GM18951 (cell line): Measurements from ENCODE around the gene CEP70.
"Not testable (repeated sequence)": the region's sequence is repeated elsewhere in the genome, so short reads cannot be mapped to it uniquely, and the experiment has no call there.

Source experiments
- POLR2A ChIP-seq: IDR thresholded peaks from 4 replicates; pipeline ENCODE4 v1.6.1; 2011; ENCODE audit warnings: mild to moderate bottlenecking; ENCODE audit not compliant: insufficient read length, insufficient read depth; ENCODE audit errors: extremely low read depth
- in situ Hi-C: fragments of 300-500 bp; cut with MboI; formaldehyde crosslinking; loops from one replicate; pipeline ENCODE4 v1.12.0; 2022; ENCODE audit warnings: low sequenced_read_pairs, mixed read lengths, inconsistent platforms; ENCODE audit not compliant: unreplicated experiment

CEP70 gene

DNA sequence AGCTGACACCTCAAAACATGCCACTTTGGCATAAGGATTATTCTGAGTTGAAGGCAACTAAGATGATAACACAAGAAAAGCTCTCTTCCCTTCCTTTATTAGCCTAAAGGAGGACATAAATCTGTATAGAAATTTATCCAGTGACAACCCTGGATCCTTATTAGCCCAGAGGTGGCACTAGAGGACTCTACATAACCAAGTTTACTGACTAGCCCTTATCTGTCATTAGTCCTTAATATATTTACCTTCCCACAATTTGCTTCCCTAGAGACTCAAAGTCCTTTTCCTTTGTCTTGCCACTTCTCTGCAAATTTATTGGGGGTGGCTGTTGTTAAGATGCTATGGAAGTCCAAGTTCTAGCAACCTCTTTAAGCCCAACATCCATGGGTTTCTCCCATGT, 26.7 kb downstream of the CEP70 start:
- TF ChIP-seq POLR2A, result no peak
- in situ Hi-C loops, result no loop called here

DNA sequence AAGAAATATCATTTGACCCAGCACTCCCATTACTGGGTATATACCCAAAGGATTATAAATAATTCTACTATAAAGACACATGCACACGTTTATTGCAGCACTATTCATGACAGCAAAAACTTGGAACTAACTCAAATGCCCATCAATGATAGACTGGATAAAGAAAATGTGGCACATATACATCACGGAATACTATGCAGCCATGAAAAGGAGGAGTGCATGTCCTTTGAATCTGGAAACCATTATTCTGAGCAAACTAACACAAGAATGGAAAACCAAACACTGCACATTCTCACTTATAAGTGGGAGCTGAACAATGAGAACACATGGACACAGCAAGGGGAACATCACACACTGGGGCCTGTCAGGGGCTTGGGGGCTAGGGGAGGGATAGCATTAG, 27.8 kb downstream of the CEP70 start:
- in situ Hi-C loops, result not testable (repeated sequence)

DNA sequence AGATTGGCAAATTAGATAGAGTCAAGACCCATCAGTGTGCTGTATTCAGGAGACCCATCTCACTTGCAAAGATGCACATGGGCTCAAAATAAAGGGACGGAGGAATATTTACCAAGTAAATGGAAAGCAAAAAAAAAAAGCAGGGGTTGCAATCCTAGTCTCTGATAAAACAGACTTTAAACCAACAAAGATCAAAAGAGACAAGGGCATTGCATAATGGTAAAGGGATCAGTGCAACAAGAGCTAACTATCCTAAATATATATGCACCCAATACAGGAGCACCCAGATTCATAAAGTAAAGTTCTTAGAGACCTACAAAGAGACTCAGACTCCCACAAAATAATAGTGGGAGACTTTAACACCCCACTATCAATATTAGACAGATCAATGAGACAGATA, 31.2 kb downstream of the CEP70 start:
- in situ Hi-C loops, result not testable (repeated sequence)

DNA sequence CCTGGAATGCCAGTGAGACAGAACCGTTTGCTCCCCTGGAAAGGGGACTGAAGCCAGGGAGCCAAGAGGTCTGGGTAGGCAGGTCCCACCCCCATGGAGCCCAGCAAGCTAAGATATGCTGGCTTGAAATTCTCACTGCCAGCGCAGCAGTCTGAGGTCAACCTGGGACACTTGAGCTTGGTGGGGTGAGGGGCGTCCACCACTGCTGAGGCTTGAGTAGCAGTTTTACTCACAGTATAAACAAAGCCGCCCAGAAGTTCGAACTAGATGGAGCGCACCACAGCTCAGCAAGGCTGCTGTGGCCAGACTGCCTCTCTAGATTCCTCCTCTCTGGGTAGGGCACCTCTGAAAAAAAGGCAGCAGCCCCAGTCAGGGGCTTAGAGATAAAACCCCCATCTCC, 33.6 kb downstream of the CEP70 start:
- in situ Hi-C loops, result no loop called here
- TF ChIP-seq POLR2A, result no peak

DNA sequence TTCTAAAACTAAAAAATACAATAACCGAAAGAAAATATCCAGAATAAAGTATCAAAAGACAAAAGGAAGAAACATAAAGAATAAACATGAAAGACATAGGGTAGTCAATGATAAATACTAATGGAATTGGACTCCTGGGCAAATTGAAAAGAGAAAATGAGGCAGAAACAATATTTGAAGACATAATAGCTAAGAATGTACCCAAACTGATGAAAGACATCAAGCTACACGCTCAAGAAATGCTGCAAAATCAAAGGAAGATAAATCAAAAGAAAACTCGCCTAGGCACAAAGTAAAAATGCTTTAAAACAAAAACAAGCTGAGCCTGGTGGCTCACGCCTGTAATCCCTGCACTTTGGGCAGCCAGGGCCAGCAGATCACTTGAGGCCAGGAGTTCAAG, 34.9 kb downstream of the CEP70 start:
- in situ Hi-C loops, result no loop called here
- TF ChIP-seq POLR2A, result no peak

DNA sequence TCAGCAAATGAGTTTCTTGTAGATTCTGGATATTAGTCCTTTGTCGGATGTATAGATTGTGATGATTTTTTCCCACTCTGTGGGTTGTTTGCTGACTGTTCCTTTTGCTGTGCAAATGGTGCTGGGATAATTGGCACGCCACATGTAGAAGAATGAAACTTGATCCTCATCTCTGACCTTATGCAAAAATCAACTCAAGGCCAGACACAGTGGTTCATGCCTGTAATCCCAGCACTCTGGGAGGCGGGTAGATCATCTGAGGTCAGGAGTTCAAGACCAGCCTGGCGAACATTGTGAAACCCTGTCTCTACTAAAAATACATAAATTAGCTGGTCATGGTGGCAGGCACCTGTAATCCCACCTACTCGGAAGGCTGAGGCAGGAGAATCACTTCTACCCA, 39.3 kb downstream of the CEP70 start:
- in situ Hi-C loops, result not testable (repeated sequence)

DNA sequence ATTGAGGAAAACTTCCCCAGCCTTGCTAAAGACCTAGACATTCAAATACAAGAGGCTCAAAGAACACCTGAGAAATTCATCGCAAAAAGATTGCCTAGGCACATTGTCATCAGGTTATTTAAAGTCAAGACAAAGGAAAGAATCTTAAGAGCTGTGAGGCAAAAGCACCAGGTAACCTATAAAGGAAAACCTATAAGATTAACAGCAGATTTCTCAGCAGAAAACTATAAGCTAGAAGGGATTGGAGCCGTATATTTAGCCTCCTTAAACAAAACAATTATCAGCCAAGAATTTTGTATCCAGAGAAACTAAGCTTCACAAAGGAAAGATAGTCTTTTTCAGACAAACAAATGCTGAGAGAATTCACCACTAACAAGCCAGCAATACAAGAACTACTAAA, 43.1 kb downstream of the CEP70 start:
- in situ Hi-C loops, result not testable (repeated sequence)

DNA sequence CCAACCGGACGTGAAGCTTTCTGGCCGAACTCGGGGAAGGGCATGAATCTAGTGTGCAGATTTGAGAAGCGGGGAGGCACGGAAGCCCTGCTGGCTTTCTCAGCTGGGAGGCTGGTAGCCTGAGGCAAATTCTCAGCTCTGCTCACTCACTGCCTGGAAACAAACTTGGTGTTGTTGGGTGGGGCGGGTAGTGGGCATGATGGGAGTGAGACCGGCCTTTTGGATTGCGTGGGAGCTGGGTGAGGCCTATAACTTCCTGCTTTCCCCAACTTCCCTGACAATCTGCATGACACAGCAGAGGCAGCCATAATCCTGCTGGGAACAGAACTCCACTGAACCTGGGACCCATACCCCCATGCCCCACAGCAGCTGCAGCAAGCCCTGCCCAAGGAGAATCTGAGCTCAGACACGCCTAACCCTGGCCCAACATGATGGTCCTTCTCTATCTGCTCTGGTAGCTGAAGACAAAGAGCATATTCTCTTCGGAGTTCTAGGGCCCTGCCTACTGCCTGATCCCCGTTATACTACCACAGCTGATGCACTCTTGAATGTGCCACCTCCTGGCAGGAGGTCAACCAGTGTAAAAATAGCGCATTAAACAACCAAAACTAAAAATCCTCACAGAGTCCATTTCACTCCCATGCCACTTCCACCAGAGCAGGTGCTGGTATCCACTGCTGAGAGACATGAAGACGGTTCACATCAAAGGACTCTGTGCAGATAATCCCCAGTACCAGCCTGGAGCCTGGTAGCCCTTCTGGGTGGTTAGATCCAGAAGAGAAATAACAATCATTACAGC, 44.7 kb downstream of the CEP70 start:
- in situ Hi-C loops, result no loop called here
- TF ChIP-seq POLR2A, result no peak

DNA sequence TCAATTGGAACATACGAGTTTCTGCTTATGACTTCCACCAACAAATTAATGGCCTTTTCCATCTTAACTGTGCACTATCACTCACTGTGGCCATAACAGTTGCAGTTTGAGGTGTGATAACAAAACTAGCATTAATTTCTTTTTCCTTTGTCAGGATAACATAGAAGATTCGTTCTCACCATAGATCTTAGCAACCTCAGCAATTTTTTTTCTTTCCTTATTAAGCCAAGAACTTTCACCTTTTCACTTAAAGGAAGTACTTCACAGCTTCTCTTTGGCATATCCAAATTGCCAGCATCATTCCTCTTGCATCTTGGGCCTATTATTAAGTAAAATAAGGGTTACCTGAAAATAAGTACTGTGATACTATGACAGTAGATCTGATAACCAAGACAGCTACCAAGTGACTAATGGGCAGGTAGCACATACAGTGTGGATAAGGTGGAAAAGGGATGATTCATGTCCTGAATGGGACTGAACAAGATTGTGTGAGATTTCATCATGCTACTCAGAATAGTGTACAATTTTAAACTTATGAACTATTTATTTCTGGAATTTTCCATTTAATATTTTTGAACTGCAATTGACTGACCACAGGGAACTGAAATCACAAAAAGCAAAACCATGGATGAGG, 46.6 kb downstream of the CEP70 start:
- in situ Hi-C loops, result no loop called here
- TF ChIP-seq POLR2A, result no peak

DNA sequence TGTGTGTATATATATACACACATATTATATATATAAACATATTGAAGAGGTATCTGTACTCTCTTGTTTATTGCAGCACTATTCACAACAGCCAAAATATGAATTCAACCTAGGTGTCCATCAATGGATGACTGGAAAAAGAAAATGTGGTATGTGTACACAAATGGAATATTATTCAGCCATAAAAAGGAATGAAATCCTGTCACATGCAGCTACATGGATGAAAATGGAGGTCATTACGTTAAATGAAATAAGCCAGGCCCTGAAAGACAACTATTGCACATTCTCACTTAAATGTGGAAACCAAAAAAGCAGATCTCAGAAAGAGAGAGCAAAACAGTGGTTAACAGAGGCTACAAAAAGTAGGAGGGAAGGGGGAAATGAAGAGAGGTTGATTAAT, 49.5 kb downstream of the CEP70 start:
- no peak for TF ChIP-seq POLR2A
- in situ Hi-C loops, result no loop called here

DNA sequence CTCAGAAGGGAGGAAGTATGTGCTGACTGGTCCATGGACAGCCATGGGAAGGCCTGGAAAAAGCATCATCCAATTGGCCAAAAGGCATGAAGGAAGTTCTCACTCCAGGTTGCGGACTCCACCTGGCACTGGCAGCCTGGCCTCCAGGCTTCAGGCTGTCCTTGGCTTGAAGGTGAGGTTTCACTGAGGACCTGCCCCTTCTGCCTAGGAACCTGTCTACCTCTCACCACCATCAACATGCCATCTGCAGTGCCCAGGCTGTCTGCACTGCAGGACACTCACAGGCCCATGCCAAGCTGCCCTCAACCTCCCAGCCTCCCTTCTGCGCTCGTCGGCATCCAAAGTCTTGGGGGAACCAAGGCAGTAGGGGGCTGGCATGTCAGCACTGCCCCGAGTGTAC, 51.1 kb downstream of the CEP70 start:
- TF ChIP-seq POLR2A, result no peak
- in situ Hi-C loops, result no loop called here

DNA sequence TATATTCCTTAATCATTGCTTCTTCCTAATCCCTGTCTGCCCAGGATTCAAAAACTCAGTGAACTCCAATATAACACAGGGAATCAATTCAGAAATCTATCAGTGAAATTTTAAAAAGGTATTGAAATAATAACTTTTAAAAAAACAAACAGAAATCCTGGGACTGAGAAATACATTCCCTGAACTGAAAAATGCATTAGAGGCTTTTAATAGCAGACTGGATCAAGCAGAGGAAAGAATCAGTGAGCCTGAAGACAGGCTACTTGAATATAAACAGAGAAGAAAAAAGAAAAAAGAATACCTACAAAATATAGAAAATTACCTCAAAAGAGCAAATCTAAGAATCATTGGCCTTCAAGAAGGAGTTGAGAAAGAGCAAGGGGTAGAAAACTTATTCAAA, 54.7 kb downstream of the CEP70 start:
- in situ Hi-C loops, result no loop called here
- TF ChIP-seq POLR2A, result no peak

DNA sequence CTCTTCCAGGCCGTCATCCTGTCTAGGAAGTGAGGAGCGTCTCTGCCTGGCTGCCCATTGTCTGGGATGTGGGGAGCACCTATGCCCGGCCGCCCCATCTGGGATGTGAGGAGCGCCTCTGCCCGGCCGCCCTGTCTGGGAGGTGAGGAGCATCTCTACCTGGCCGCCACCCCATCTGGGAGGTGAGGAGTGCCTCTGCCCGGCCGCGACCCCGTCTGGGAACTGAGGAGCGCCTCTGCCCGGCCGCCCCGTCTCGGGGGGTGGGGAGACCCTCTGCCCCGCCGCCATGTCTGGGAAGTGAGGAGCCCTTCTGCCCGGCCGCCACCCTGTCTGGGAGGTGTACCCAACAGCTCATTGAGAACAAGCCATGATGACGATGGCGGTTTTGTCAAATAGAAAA, 72.6 kb downstream of the CEP70 start:
- in situ Hi-C loops, result not testable (repeated sequence)

DNA sequence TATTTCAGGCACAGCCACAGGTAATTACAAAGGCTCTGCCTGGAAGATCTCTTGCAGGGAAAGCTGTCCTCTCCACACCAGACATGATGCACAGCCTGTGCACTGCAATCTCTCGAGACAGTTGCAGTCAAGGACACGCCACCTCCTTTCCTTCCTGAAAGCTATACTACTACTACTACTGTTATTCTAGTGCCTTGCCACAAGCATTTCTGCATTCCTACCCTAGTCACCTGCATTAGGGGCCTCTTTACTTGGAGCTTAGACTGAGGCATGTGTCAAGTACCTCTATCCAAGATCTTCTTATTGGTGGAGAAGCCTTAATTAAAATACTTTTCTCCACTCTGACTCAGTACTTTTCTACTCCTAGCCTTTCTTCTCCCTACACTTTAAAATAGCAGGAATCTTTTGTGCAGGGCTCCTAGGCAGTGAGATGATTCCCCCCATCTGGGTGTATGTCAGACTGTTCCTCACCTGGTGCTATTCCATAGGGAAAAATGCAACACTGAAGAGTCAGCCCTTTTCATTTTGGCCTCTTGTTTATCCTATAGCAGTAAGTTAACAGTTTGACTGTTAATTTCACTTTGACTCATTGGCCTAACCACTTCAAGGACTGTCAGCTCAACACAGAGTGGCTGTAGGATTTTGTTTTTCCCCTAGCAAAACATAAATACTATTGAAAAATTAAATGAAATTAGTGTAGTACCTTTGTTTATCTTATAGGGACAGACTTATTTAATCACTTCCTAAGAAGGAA, 80.8 kb downstream of the CEP70 start:
- TF ChIP-seq POLR2A, result no peak
- in situ Hi-C loops, result no loop called here
